B cell (primary cell): ENCODE results near the gene EPB41L4A. TPM values are rescaled to one million over a fixed set of nuclear protein-coding genes. Genes with fewer than 3 reads are reported as not detected.

Source experiments
- ATAC-seq: fragments of 200-7000 bp; cut with Tn5 transposase; one replicate; pipeline ENCODE4 v1.10.0; 2021; ENCODE audit warnings: low read depth, mild to moderate bottlenecking, moderate number of reproducible peaks, moderate library complexity
- CTCF ChIA-PET: fragments of 350-600 bp; sonication (Branson Sonifier 250); formaldehyde crosslinking; loops from one replicate; lab custom pipeline; 2021; ENCODE audit warnings: antibody characterized with exemption, inconsistent platforms; lab: Charles Lee
- POLR2A ChIA-PET: fragments of 350-600 bp; sonication (Branson Sonifier 250); formaldehyde crosslinking; loops from one replicate; lab custom pipeline; 2021; ENCODE audit warnings: antibody characterized with exemption; lab: Charles Lee
- DNase-seq: peaks from one replicate; pipeline ENCODE4 v3.0.0; 2013
- H2AFZ ChIP-seq: 2 replicates; pipeline ENCODE4 v1.6.1; 2012; ENCODE audit warnings: mild to moderate bottlenecking, low read depth, low read length; ENCODE audit not compliant: insufficient read depth, poor library complexity, severe bottlenecking
- H3K27ac ChIP-seq, 2 donors: 1 replicate in 1 of 2; 2 replicates in 1 of 2; pipeline ENCODE4 v1.5.1; 2012 to 2013; ENCODE audit warnings: low read length in 2 of 2, mild to moderate bottlenecking in 2 of 2, moderate library complexity in 1 of 2
- H3K27me3 ChIP-seq, 4 experiments: fragments of 200-600 bp in 1 of 4; sonication (generic) in 1 of 4; replicated peaks in 1 of 4; 1 replicate in 2 of 4; 2 replicates in 2 of 4; pipeline versions ENCODE4 v1.6.1 to v1.7.0; 2013 to 2016; ENCODE audit warnings: low read length in 3 of 4, mild to moderate bottlenecking in 2 of 4, mixed read lengths in 1 of 4, moderate library complexity in 1 of 4; ENCODE audit not compliant: insufficient read depth in 4 of 4, control insufficient read depth in 3 of 4; ENCODE audit errors: control extremely low read depth in 1 of 4
- H3K36me3 ChIP-seq, 2 experiments: replicated peaks in 1 of 2; 1 replicate in 1 of 2; 2 replicates in 1 of 2; pipeline versions ENCODE4 v1.6.1 to v1.7.1; 2013; ENCODE audit warnings: low read length in 1 of 2; ENCODE audit not compliant: insufficient read depth in 2 of 2, control insufficient read depth in 1 of 2; ENCODE audit errors: control extremely low read depth in 1 of 2, extremely low read depth in 1 of 2
- H3K4me1 ChIP-seq, 2 donors: fragments of 200-600 bp in 1 of 2; sonication (generic) in 1 of 2; 1 replicate in 1 of 2; 2 replicates in 1 of 2; pipeline versions ENCODE4 v1.5.1 to v1.6.1; 2013 to 2017; ENCODE audit warnings: low read length in 2 of 2; ENCODE audit not compliant: control insufficient read depth in 2 of 2, insufficient read depth in 2 of 2
- H3K4me2 ChIP-seq: replicated peaks from 2 replicates; pipeline ENCODE3; 2012; ENCODE audit warnings: mild to moderate bottlenecking, low read depth, low read length; ENCODE audit not compliant: poor library complexity, severe bottlenecking
- H3K4me3 ChIP-seq, 5 experiments: fragments of 200-600 bp in 1 of 5; sonication (generic) in 1 of 5; 1 replicate in 3 of 5; 2 replicates in 2 of 5; pipeline versions ENCODE4 v1.5.1 to v1.7.0; 2011 to 2016; ENCODE audit warnings: low read length in 4 of 5, mild to moderate bottlenecking in 4 of 5, low read depth in 2 of 5, control low read depth in 1 of 5, moderate library complexity in 1 of 5; ENCODE audit not compliant: insufficient read depth in 1 of 5; ENCODE audit errors: control extremely low read depth in 1 of 5, extremely low read depth in 1 of 5
- H3K79me2 ChIP-seq: fragments of 200-600 bp; sonication (generic); one replicate; pipeline ENCODE4 v1.6.0; 2016; ENCODE audit warnings: low read length; ENCODE audit not compliant: control insufficient read depth, insufficient read depth
- H3K9ac ChIP-seq: fragments of 200-600 bp; sonication (generic); 2 replicates; pipeline ENCODE4 v1.6.1; 2017; ENCODE audit warnings: mild to moderate bottlenecking, low read length, moderate library complexity
- H3K9me3 ChIP-seq, 3 donors: one replicate each; pipeline versions ENCODE4 v1.6.1 to v1.7.1; 2013; ENCODE audit warnings: low read length in 2 of 3; ENCODE audit not compliant: control insufficient read depth in 2 of 3, insufficient read depth in 1 of 3; ENCODE audit errors: control extremely low read depth in 1 of 3
- H4K20me1 ChIP-seq: 2 replicates; pipeline ENCODE4 v1.6.0; 2012; ENCODE audit warnings: mild to moderate bottlenecking, low read length; ENCODE audit not compliant: insufficient read depth, control insufficient read depth, poor library complexity, severe bottlenecking
- H3K27ac Mint-ChIP-seq: one replicate; pipeline ENCODE4 v1.8.0; 2021; ENCODE audit warnings: mixed read lengths
- H3K27me3 Mint-ChIP-seq: one replicate; pipeline ENCODE4 v1.8.0; 2021; ENCODE audit warnings: mixed read lengths
- H3K4me1 Mint-ChIP-seq: one replicate; pipeline ENCODE4 v1.8.0; 2021; ENCODE audit warnings: mixed read lengths
- H3K4me3 Mint-ChIP-seq: one replicate; pipeline ENCODE4 v1.8.0; 2021; ENCODE audit warnings: mixed read lengths
- H3K9me3 Mint-ChIP-seq: one replicate; pipeline ENCODE4 v1.8.0; 2022; ENCODE audit warnings: mixed read lengths; ENCODE audit not compliant: insufficient read depth
- EZH2 ChIP-seq: IDR thresholded peaks from 2 replicates; pipeline ENCODE4 v1.6.1; 2012; ENCODE audit warnings: borderline replicate concordance, low read depth, mild to moderate bottlenecking, moderate library complexity, low read length; ENCODE audit not compliant: insufficient read depth, poor library complexity, severe bottlenecking
- WGBS: methylation state at CpG from one replicate; pipeline ENCODE4 v1.1.5; 2013; ENCODE audit warnings: missing lambda C conversion rate; ENCODE audit not compliant: insufficient coverage; 5-methylcytosine and 5-hydroxymethylcytosine counted together
- intact Hi-C: fragments of 100-400 bp; cut with micrococcal nuclease; formaldehyde crosslinking; loops from one replicate; pipeline ENCODE4 v1.10.0; 2022
- polyA plus RNA-seq: library from polyadenylated mRNA; depleted of rRNA; stranded (reverse); fragments of >200 nt; gene quantifications from 2 replicates; pipeline ENCODE4 v1.2.3, GENCODE V29; 2012
- total RNA-seq, 2 donors: library from RNA; stranded (reverse); fragments of 120-200 nt in 1 of 2; gene quantifications; 1 replicate in 1 of 2; 2 replicates in 1 of 2; pipeline versions ENCODE4 v1.2.3 to v1.2.4, GENCODE V29; 2013 to 2022
- TF ChIP-seq, protein P1 (sequence below): fragments of 200-600 bp; IDR thresholded peaks from one replicate; pipeline ENCODE4 v1.8.0; 2022; ENCODE audit warnings: antibody characterized with exemption, mild to moderate bottlenecking

EPB41L4A gene
- total and polyA plus RNA-seq, 2 donors (not counting 1 experiment from before 2014, with no cell fraction given), result 1.8 to 12.9 TPM

- TF ChIP-seq, protein P1, sequence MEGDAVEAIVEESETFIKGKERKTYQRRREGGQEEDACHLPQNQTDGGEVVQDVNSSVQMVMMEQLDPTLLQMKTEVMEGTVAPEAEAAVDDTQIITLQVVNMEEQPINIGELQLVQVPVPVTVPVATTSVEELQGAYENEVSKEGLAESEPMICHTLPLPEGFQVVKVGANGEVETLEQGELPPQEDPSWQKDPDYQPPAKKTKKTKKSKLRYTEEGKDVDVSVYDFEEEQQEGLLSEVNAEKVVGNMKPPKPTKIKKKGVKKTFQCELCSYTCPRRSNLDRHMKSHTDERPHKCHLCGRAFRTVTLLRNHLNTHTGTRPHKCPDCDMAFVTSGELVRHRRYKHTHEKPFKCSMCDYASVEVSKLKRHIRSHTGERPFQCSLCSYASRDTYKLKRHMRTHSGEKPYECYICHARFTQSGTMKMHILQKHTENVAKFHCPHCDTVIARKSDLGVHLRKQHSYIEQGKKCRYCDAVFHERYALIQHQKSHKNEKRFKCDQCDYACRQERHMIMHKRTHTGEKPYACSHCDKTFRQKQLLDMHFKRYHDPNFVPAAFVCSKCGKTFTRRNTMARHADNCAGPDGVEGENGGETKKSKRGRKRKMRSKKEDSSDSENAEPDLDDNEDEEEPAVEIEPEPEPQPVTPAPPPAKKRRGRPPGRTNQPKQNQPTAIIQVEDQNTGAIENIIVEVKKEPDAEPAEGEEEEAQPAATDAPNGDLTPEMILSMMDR, result no peak
- TF ChIP-seq EZH2, result no peak
- Histone ChIP-seq H3K9ac (no peak overlapping the region), H3K27ac (no peak overlapping the region), H3K4me3 (no peak overlapping the region), H3K79me2 (no peaks in the 10 kb centered on the region), H3K9me3 (no peaks in the 10 kb centered on the region), H3K36me3 (no peaks in the 10 kb centered on the region), H4K20me1 (no peaks in the 10 kb centered on the region), H3K27me3 (peaks cover 0 to 2% (median 0%) of the 10 kb centered on the region in 4 experiments), H3K4me2 (no peak overlapping the region), H3K4me1 (no peaks in the 10 kb centered on the region), H2AFZ (no peak overlapping the region)
- Mint-ChIP-seq H3K4me1 (peaks cover 2% of the 10 kb centered on the region), H3K27me3 (no peaks in the 10 kb centered on the region), H3K27ac (no peak overlapping the region), H3K4me3 (no peak overlapping the region), H3K9me3 (no peaks in the 10 kb centered on the region)
- ChIA-PET CTCF (no interaction called here), POLR2A (no interaction called here)
- no peak for ATAC-seq
- intact Hi-C loops, result no loop called here
- DNase-seq, result no peak
- 100% methylated on average over 1 of the region's 1 CpG for WGBS
Observed at GRCh38 chr5:112385969-112386368, 33.1 kb downstream of the EPB41L4A start.

DNA sequence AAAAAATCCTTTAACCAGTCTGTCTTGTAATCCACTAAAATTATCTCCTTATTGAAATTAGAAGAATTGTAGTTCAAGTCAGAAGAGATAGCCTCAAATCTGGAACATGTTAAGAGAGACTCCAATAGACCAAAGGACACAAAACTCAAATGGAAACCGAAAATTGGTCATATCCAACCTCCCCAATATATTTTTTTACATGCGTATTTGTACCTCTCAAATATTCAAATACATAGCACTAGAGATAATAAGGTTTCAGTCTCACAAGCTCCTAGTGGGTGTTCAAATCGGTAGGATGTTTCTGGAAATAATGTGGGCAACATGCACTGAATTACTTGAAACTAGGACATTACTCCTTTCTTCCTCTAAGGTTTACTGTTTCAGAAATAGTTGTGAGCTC lies 33.5 kb downstream of the EPB41L4A start:
- H3K9ac ChIP-seq, result no peak overlapping the region
- H3K4me3 ChIP-seq, result no peak overlapping the region
- no peak overlapping the region for H3K4me3 Mint-ChIP-seq
- no peaks in the 10 kb centered on the region for H3K36me3 ChIP-seq
- H3K27me3 ChIP-seq, result peaks cover 0 to 2% (median 0%) of the 10 kb centered on the region in 4 experiments
- no peaks in the 10 kb centered on the region for H3K9me3 ChIP-seq
- TF ChIP-seq EZH2, result no peak
- TF ChIP-seq, protein P1, result no peak
- no peak overlapping the region for H2AFZ ChIP-seq
- H3K4me1 Mint-ChIP-seq, result peaks cover 2% of the 10 kb centered on the region
- H3K9me3 Mint-ChIP-seq, result no peaks in the 10 kb centered on the region
- H4K20me1 ChIP-seq, result no peaks in the 10 kb centered on the region
- ChIA-PET POLR2A (no interaction called here), CTCF (no interaction called here)
- ATAC-seq (no peak), DNase-seq (no peak)
- no peaks in the 10 kb centered on the region for H3K4me1 ChIP-seq
- H3K4me2 ChIP-seq, result no peak overlapping the region
- no peak overlapping the region for H3K27ac Mint-ChIP-seq
- WGBS, result no CpG with 5 or more reads among the region's 3 CpGs
- intact Hi-C loops, result no loop called here
- H3K79me2 ChIP-seq, result no peaks in the 10 kb centered on the region
- no peaks in the 10 kb centered on the region for H3K27me3 Mint-ChIP-seq
- H3K27ac ChIP-seq, result no peak overlapping the region
